NK-92 (cell line): ENCODE measurements around the gene URB1.
"Not testable (repeated sequence)": the region's sequence is repeated elsewhere in the genome, so short reads cannot be mapped to it uniquely, and the experiment has no call there.

ENCODE experiments used
- DNase-seq: peaks from one replicate; lab custom pipeline; 2025; ENCODE audit not compliant: unreplicated experiment; lab: John Stamatoyannopoulos, UW

The URB1 gene

GRCh38 chr21:32371913-32372314, 20.9 kb downstream of the URB1 start:
- DNase-seq = no peak

DNA sequence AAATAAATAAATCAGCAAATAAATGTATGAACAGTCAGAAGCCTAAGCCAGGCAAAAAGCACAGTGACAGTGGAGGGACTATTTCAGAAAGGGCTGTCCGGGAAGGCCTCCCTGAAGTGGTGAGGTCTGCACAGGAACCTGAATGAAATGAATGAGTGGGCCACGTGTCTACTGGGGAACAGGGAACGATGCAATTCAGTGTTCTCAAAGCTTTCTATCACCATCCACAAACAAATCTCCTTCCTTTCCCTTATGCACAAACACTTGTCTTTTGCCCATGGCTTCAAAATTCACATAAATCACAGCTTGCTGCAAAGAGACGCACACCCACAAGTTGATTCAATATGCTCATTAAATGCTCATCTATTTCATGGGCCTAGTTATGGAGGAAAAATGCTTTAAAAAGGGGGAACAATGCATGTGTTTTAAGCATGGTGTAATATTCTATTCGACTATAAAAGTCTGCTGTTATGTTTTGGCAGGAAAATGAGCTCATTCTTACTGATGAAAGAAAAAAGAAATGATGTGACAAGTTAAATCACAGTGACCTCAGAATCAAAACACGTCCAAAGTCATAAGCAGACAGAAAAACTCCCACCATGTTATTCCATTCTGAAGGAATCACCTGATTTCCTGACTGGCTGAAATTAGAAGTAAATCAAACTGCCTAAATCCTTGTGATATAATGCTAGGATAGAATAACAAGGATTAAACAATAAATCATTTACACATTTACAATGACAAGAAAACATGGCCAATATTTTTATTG, 21.6 kb downstream of the URB1 start:
- no peak for DNase-seq

DNA sequence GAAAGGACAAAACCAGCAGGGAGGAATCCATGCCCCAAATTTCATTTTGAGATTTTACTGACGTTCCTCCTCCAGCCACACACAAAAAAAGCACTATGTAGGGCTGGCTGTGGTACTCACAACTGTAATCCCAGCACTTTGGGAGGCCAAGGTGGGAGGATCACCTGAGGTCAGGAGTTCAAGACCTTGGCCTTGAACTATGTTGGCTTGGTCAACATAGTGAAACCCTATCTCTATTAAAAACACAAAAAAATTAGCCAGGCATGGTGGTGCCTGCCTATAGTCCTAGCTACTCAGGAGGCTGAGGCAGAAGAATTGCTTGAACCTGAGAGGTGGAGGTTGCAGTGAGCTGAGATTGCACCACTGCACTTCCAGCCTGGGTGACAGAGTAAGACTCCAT, 23.9 kb downstream of the URB1 start:
- not testable (repeated sequence) for DNase-seq

- DNase-seq = no peak
Observed at GRCh38 chr21:32368386-32368785, 24.4 kb downstream of the URB1 start.

- DNase-seq = no peak
Observed at GRCh38 chr21:32367158-32367557, 25.7 kb downstream of the URB1 start.

GRCh38 chr21:32366191-32366590, 26.6 kb downstream of the URB1 start:
- DNase-seq = no peak

DNA sequence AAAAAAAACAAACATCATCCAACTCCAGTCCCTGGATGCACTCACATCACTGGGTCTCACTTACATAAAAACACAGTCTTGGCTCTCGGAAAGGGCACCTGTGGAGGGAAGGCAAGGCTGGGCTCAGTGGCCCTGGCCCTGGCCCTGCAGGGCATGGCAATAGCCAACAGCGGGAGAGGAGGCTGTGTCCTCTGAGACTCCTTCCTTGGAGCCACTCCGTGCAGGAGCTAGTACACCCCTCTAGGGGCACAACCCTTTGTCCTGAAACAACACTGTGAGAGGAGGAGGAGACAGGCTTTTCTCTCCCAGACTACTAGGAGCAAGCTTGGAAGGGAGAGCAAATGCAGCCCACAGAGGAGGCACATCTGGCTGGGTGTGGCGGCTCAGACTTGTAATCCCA, 28.0 kb downstream of the URB1 start:
- DNase-seq = no peak

GRCh38 chr21:32364387-32364786, 28.4 kb downstream of the URB1 start:
- no peak for DNase-seq

DNA sequence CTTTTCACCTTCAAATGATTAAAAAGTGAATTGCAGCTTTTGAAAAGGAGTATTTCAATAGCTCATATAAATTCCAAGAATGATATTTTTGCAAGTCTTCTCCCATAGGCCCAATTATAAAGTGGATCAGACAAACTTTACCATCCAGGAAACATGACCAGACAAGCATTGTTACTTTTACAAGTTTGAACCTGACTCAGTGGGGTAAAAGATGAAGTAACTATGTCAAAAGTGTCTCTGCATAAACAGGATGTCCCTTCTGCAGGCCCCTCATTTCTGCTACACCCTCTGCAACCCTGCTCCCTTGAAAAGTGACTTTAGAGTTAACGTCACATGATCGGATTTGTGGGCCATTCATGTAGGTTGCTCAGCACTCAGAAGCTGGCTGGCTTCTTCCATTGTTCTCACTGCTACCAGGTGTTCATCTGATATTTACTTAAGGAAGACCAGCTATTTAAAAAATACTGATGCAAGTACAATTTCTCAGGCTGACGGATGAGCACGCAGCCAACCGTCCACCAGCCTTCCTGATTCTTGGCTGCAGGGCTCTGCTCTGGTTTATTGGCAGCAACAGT, 32.3 kb downstream of the URB1 start:
- no peak for DNase-seq

GRCh38 chr21:32359719-32360260, 33.0 kb downstream of the URB1 start:
- DNase-seq = no peak

- no peak for DNase-seq
Observed at GRCh38 chr21:32356874-32357395, 35.9 kb downstream of the URB1 start.

GRCh38 chr21:32353002-32353711, 39.7 kb downstream of the URB1 start:
- no peak for DNase-seq

DNA sequence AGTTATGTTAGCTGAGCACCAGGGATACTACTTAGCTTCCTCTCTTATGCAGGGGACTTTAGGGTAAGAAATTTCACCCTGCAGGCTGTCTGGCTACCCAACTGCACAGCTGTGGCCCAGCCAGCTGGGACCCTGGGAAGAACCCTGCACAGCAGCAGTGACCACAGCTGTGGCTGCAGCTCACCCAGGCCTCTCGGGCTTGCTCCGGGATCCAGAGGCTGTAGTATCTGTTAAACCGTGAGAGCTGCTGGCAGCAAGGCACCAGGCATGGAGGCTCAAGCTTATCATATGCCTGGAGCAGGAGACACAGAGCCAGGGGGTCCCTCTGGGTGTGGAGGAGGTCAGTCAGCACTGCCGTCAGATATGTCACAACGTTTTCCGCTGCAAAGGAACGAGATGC, 40.3 kb downstream of the URB1 start:
- no peak for DNase-seq

DNA sequence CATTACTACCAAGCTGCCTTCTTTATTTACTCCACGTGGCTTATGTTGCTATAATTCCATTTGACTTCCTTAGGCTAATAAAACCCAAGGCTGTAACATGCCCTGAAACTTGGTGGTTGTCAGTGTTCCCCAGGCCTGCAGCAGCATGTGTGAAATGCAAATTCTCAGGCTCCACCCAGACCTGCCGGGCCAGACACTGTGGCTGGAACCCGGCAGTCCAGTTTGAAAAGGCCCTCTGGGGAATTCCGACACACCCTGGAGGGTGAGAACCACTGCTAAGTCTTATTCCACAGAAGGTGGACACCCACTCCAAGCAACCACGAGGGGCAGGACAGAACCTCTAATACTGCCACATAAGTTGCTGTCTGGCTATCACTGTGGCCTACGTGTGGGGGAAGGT, 41.4 kb downstream of the URB1 start:
- DNase-seq = no peak

- DNase-seq = no peak
Observed at GRCh38 chr21:32350981-32351380, 41.8 kb downstream of the URB1 start.

DNA sequence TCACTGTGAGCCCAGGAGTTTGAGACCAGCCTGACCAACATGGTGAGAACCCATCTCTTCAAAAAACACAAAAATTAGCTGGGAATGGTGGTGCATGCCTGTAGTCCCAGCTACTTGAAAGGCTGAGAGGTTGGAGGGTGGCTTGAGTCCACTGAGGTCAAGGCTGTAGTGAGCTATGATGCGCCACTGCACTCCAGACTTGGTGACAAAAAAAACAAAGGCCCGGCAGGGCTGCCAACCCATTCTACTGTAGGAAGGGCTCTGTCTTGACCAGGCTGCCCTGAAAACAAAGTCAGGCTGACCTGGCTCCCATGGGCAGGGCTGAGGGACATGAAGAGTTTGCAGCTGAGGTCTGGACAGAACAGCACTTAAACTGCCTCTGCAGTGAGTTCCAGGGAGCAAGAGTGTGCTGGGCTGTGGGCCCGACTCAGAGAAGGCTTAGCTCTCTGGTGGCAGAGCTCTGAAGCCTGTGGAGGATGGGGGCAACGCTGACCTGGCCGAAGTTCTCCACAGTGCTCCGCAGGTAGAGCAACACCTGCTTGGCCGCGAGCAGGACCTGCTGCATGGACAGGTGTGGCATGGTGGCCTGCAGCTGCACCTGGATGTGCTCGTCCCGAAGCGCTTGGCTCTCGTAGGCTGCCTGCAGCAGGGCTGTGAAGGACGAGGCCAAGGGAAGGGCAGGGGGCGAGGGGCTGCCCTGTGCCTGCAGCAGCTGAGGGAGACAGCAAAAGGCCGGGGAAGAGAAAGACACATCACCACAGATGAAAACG, 42.4 kb downstream of the URB1 start:
- DNase-seq = no peak

DNA sequence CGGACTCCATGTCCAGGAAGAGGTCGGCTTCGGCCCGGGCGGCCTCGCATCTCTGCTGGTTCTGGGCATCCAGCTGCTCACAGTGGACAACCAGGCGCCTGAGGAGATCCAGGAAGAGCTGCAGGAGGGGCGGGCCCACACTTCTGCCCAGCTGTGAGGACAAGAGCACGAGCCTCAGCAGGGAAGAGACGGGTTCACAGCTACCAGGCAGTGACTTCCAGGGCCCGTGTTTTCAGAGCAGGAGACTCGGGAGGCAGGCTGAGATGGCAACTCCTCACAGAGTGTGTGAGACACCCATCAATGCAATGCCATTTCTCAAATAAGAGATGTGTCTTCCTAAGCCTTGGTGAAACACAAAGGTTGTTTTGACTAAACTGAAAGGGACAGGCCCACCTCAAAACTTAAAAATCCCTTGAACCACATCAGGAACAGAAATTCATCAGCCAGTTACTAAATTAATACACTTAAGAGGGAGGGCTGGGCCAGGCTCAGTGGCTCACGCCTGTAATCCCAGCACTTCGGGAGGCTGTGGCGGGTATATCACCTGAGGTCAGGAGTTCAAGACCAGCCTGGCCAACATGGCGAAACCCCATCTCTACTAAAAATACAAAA, 43.4 kb downstream of the URB1 start:
- no peak for DNase-seq

- DNase-seq = no peak
Observed at GRCh38 chr21:32348604-32349332, 44.0 kb downstream of the URB1 start.

GRCh38 chr21:32347977-32348376, 44.8 kb downstream of the URB1 start:
- DNase-seq = no peak

DNA sequence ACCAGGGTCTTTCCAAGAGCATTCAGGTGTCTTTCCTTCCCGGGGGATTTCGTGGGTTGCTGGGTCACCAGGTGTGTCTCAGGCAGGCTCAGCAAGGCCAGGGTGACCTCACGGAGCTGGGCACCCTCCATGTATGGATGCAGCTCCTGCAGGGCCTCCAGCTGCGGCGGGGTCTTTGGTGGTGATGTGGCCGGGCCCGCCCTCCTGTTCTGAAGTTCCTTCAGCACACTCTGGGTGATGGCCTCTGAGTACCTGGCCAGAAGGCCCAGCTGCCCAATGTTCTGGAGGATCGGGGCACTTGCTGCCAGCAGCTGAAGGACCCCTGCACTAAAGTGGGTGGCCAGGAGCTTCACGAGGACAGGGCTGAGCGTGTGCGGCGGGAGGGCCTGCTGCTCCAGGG, 45.5 kb downstream of the URB1 start:
- no peak for DNase-seq
